Epithelial cell of esophagus (primary cell): ENCODE results near the gene LRFN4.
A peak's percentile ranks its signal among the peaks of the same experiment; 100 is the strongest.

ENCODE experiments used
- DNase-seq: peaks from one replicate; pipeline ENCODE4 v3.0.0; 2010; ENCODE audit warnings: low read depth
- H3K4me3 ChIP-seq: 2 replicates; pipeline ENCODE4 v1.5.1; 2011; ENCODE audit warnings: mild to moderate bottlenecking, low read length, control low read depth
- TF ChIP-seq, protein P1 (sequence below): IDR thresholded peaks from 2 replicates; pipeline ENCODE4 v1.5.1; 2011; ENCODE audit warnings: low read depth, mild to moderate bottlenecking, low read length, control low read depth, inconsistent platforms; ENCODE audit not compliant: insufficient read depth; ENCODE audit errors: missing control alignments

LRFN4 gene

DNA sequence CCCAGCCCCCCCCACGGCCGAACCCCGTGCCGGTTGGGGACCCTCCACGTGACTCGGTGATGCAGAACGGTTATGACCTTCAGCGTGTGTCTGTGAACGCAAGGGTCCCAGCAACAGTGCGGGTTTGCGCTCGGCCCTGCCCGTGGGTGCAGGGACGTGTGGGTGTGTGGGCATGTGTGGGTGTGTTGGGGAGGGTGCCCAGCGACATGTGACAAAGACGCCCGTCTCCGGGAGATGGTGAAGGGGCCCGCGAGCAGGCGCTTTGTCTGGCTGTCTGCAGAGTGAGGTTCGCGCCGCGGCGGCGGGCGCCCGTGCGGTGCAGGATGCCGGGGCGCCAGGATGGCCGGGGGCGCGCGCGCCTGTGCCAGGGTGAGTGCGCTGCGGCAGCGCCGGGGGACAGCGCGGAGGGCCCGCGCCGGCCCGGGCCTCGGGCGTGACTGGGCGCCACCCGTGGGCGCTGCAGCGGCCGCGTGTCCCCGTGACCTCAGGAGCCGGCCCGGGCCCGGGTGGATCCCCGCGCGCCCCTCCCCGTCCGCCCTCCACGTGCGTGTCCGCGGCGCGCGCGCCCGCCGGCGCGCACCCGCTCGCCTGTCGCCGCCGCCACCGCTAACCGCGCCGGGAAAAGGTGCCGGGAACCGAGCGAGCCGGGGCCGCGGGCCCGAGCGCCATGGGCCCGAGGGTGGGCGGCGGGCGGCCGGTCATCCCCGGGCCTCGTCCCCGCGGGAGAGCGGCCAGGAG is at the start of gene LRFN4:
TSS of gene LRFN4 (plus strand) at position 569 of the 738 bp plus-strand sequence. CDS start 681 bp downstream, outside the sequence.
- H3K4me3 ChIP-seq: peak within 1 kb of the TSS; percentile 59
- peak; percentile 70 for DNase-seq
- TF ChIP-seq, protein P1, sequence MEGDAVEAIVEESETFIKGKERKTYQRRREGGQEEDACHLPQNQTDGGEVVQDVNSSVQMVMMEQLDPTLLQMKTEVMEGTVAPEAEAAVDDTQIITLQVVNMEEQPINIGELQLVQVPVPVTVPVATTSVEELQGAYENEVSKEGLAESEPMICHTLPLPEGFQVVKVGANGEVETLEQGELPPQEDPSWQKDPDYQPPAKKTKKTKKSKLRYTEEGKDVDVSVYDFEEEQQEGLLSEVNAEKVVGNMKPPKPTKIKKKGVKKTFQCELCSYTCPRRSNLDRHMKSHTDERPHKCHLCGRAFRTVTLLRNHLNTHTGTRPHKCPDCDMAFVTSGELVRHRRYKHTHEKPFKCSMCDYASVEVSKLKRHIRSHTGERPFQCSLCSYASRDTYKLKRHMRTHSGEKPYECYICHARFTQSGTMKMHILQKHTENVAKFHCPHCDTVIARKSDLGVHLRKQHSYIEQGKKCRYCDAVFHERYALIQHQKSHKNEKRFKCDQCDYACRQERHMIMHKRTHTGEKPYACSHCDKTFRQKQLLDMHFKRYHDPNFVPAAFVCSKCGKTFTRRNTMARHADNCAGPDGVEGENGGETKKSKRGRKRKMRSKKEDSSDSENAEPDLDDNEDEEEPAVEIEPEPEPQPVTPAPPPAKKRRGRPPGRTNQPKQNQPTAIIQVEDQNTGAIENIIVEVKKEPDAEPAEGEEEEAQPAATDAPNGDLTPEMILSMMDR: no peak

DNA sequence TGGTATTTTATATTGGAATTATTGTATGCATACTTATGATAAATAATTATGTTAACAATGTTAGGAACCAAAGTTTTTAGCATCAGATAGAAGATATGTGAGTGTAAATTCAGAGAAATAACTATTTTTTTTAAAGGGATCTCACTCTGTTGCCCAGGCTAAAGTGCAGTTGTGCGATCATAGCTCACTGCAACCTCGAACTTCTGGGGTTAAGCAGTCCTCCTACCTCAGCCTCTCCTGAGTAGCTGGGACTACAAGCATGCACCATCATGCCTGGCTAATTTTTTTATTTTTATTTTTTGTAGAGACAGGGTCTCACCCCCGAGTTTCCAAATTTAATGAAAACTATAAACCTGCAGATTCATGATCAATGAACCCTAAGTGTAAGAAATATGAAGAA is 47.3 kb upstream of the LRFN4 start:
- TF ChIP-seq, protein P1: no peak

GRCh38 chr11:66810576-66811185 is 46.2 kb upstream of the LRFN4 start:
- TF ChIP-seq, protein P1: no peak
- H3K4me3 ChIP-seq: no peak overlapping the region
- no peak for DNase-seq

More for the DNA sequence above, 47.3 kb upstream of the LRFN4 start:
- DNase-seq: no peak
- H3K4me3 ChIP-seq: no peak overlapping the region

DNA sequence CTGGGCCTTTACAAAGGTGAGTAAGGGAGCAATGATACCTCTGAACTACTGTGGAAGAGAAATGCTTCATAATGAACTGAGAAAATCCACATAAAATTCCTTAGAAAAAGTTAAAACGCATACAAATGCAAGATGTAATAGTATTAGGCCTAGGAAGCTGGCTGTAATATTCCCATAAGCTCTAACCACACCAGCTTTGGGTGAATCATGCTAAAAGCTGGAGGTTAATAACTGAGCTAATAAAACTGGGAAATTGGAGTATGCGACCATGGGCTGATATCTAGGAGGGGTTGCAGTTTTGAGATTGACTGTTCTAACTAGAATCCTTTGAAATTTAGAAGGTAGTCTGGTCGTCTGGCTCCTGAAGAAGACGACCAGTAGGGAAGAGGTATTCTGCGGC is 42.2 kb upstream of the LRFN4 start:
- TF ChIP-seq, protein P1: no peak
- no peak for DNase-seq
- no peak overlapping the region for H3K4me3 ChIP-seq

- peak; percentile 42 for DNase-seq
- TF ChIP-seq, protein P1: no peak
- H3K4me3 ChIP-seq: no peak overlapping the region
Observed at GRCh38 chr11:66815646-66816045, 41.2 kb upstream of the LRFN4 start.

GRCh38 chr11:66818231-66818955 is 38.5 kb upstream of the LRFN4 start:
- TF ChIP-seq, protein P1: no peak
- H3K4me3 ChIP-seq: no peak overlapping the region

More at GRCh38 chr11:66818231-66818955, 38.5 kb upstream of the LRFN4 start:
- no peak for DNase-seq
